ENCODE measurements around the gene SRCAP.

- no peak for TF ChIP-seq POLR2A (IDR thresholded peaks at IDR 0.05; ENCODE audit: low read depth, low read length)
- TF ChIP-seq POLR2AphosphoS5 (IDR thresholded peaks at IDR 0.05; ENCODE audit: low read depth, low read length): no peak
Observed at GRCh38 chr16:30775131-30775391, 76.1 kb downstream of the SRCAP start.

All from GM12892 (cell line).